HepG2 (cell line): ENCODE data around the gene KIF21B. TPM values are rescaled to one million over a fixed set of nuclear protein-coding genes. Genes with fewer than 3 reads are reported as not detected.

ENCODE experiments used
- ATAC-seq: fragments of 200-7000 bp; cut with Tn5 transposase; 3 replicates; pipeline ENCODE4 v1.9.1; 2020; ENCODE audit warnings: mild to moderate bottlenecking, moderate library complexity
- Bru-seq: library from RNA; stranded (reverse); fragments of 400-500 nt; gene quantifications from one replicate; lab custom pipeline; 2021; lab: Mats Ljungman, UMichigan
- BruChase-seq, 2 experiments: library from RNA; stranded (reverse); fragments of 400-500 nt; gene quantifications; one replicate each; lab custom pipeline; 2021; lab: Mats Ljungman, UMichigan
- BruUV-seq: library from RNA; stranded (reverse); fragments of 400-500 nt; replicated peaks from 2 replicates; lab custom pipeline; 2021; lab: Mats Ljungman, UMichigan
- CTCF ChIA-PET: fragments of 300-600 bp; formaldehyde crosslinking; extraction: SDS; loops from one replicate; lab custom pipeline; 2021; ENCODE audit warnings: low total read pairs, inconsistent platforms, low intra/inter-chr PET ratio; lab: Yijun Ruan, JAX
- POLR2A ChIA-PET: fragments of 350-600 bp; sonication (Branson Sonifier 250); formaldehyde crosslinking; loops from one replicate; lab custom pipeline; 2020; ENCODE audit warnings: antibody characterized with exemption, inconsistent platforms; lab: Yijun Ruan, JAX
- DNase-seq: peaks from one replicate; pipeline ENCODE4 v3.0.0-alpha.2; 2015; ENCODE audit warnings: low spot score
- FAIRE-seq: peaks from 3 replicates; lab custom pipeline; 2011; peaks lifted over from hg19 to GRCh38; lab: Jason Lieb, UNC
- H2AFZ ChIP-seq: one replicate; pipeline ENCODE4 v1.6.1; 2011; ENCODE audit warnings: low read length, inconsistent platforms
- H3K27ac ChIP-seq: fragments of 300-600 bp; 3 replicates; pipeline ENCODE4 v1.8.0; 2011; ENCODE audit warnings: mixed run types, mild to moderate bottlenecking, mixed read lengths, low read length, inconsistent platforms; ENCODE audit not compliant: insufficient read depth; ENCODE audit errors: extremely low read length
- H3K27me3 ChIP-seq, 2 experiments: fragments of 200-600 bp in 1 of 2; 2 replicates in 1 of 2; 3 replicates in 1 of 2; pipeline versions ENCODE4 v1.6.0 to v1.8.0; 2011; ENCODE audit warnings: low read length in 2 of 2, mild to moderate bottlenecking in 2 of 2, moderate library complexity in 2 of 2, inconsistent platforms in 1 of 2; ENCODE audit not compliant: insufficient read depth in 2 of 2, control insufficient read depth in 1 of 2
- H3K36me3 ChIP-seq, 2 experiments: fragments of 200-600 bp in 1 of 2; replicated peaks in 1 of 2; 2 replicates in 1 of 2; 3 replicates in 1 of 2; pipeline versions ENCODE4 v1.5.1 to v1.8.0; 2011; ENCODE audit warnings: low read length in 2 of 2, inconsistent platforms in 1 of 2; ENCODE audit not compliant: insufficient read depth in 2 of 2, control insufficient read depth in 1 of 2
- H3K4me1 ChIP-seq: 2 replicates; pipeline ENCODE4 v1.5.1; 2012; ENCODE audit warnings: low read length, inconsistent platforms; ENCODE audit not compliant: insufficient read depth
- H3K4me2 ChIP-seq: 2 replicates; pipeline ENCODE4 v1.6.0; 2011; ENCODE audit warnings: low read depth, low read length, inconsistent platforms
- H3K4me3 ChIP-seq, 3 experiments: fragments of 200-600 bp in 1 of 3; sonication (generic), shearing (Covaris generic) in 1 of 3; replicated peaks in 1 of 3; 2 replicates each; pipeline ENCODE4 v1.5.1; 2011 to 2016; ENCODE audit warnings: low read length in 3 of 3, inconsistent platforms in 2 of 3, low read depth in 2 of 3, mild to moderate bottlenecking in 2 of 3, control low read depth in 1 of 3, mixed read lengths in 1 of 3; ENCODE audit not compliant: insufficient read depth in 1 of 3
- H3K79me2 ChIP-seq: one replicate; pipeline ENCODE4 v1.6.1; 2011; ENCODE audit warnings: low read length, inconsistent platforms; ENCODE audit not compliant: insufficient read depth
- H3K9ac ChIP-seq: 2 replicates; pipeline ENCODE4 v1.6.0; 2011; ENCODE audit warnings: mild to moderate bottlenecking, low read depth, low read length, inconsistent platforms; ENCODE audit not compliant: insufficient read depth
- H3K9me3 ChIP-seq: 2 replicates; pipeline ENCODE4 v1.5.1; 2012; ENCODE audit warnings: mild to moderate bottlenecking, low read length
- H4K20me1 ChIP-seq: 2 replicates; pipeline ENCODE4 v1.6.0; 2011; ENCODE audit warnings: inconsistent platforms, mild to moderate bottlenecking, low read length, moderate library complexity; ENCODE audit not compliant: insufficient read depth
- AGO1 ChIP-seq: fragments of 200-400 bp; formaldehyde crosslinking; IDR thresholded peaks from 2 replicates; pipeline ENCODE4 v1.6.1; 2017; ENCODE audit warnings: mild to moderate bottlenecking, low read depth, low read length, moderate library complexity; ENCODE audit not compliant: poor library complexity, severe bottlenecking
- EEA1 ChIP-seq: sonication (generic); formaldehyde crosslinking; IDR thresholded peaks from 2 replicates; pipeline ENCODE4 v1.5.1; 2020; ENCODE audit warnings: mild to moderate bottlenecking, missing genetic modification reagents, borderline replicate concordance
- KDM3A ChIP-seq: IDR thresholded peaks from 2 replicates; pipeline ENCODE4 v1.6.1; 2018; ENCODE audit warnings: low read depth, missing compliant biosample characterization
- KIAA2018 ChIP-seq: sonication (generic); formaldehyde crosslinking; IDR thresholded peaks from 2 replicates; pipeline ENCODE4 v1.5.0; 2020; ENCODE audit warnings: mild to moderate bottlenecking, missing genetic modification reagents, borderline replicate concordance
- ZBTB1 ChIP-seq: sonication (generic); formaldehyde crosslinking; IDR thresholded peaks from 2 replicates; pipeline ENCODE4 v1.4.0; 2020; ENCODE audit warnings: missing genetic modification reagents, borderline replicate concordance
- ZNF12 ChIP-seq: sonication (generic); formaldehyde crosslinking; IDR thresholded peaks from 2 replicates; pipeline ENCODE4 v1.5.0; 2020; ENCODE audit warnings: missing genetic modification reagents
- WGBS: methylation state at CpG from one replicate; pipeline ENCODE4 v1.1.6; 2017; ENCODE audit warnings: low lambda C conversion rate; 5-methylcytosine and 5-hydroxymethylcytosine counted together
- in situ Hi-C: cut with HindIII; loops from 2 replicates; pipeline ENCODE4 v1.10.0; 2017; ENCODE audit warnings: low pct_unique_long_range_greater_than_20kb; ENCODE audit not compliant: extremely low pct_ligation_motif_present
- intact Hi-C: fragments of 100-400 bp; cut with micrococcal nuclease; formaldehyde crosslinking; loops from one replicate; pipeline ENCODE4 v1.10.0; 2022; ENCODE audit not compliant: unreplicated experiment
- long read RNA-seq, 2 experiments: library from RNA in 1 of 2; library from polyadenylated mRNA in 1 of 2; stranded (forward) in 1 of 2; unstranded in 1 of 2; transcript quantifications; one replicate each; pipeline ENCODE4 v2.0.0, GENCODE V29; 2019 to 2022
- polyA minus RNA-seq, 3 experiments: library from RNA; depleted of rRNA, polyadenylated mRNA; stranded (reverse); fragments of >200 nt; gene quantifications; 2 replicates each; pipeline ENCODE4 v1.2.3, GENCODE V29; 2011; ENCODE audit warnings: low replicate concordance in 1 of 3
- polyA plus RNA-seq, 8 experiments: library from polyadenylated mRNA; depleted of rRNA in 3 of 8; stranded (reverse) in 7 of 8; unstranded in 1 of 8; fragments of >200 nt; fragmentation: Illumina TruSeq in 4 of 8; extraction: Trizol in 4 of 8; gene quantifications; 2 replicates each; pipeline versions ENCODE4 v1.2.1 to v1.2.3, GENCODE V29; 2011 to 2016; ENCODE audit warnings: low read depth in 4 of 8, missing spikeins in 1 of 8, mixed read lengths in 1 of 8; ENCODE audit not compliant: insufficient read depth in 1 of 8
- total RNA-seq, 5 experiments: library from RNA; depleted of rRNA; stranded (reverse); fragments of >200 nt; fragmentation: Illumina TruSeq; extraction: Trizol; gene quantifications; 2 replicates each; pipeline ENCODE4 v1.2.3, GENCODE V29; 2016; ENCODE audit warnings: low read depth in 1 of 5
- TF ChIP-seq, protein P1 (sequence below): sonication (generic); formaldehyde crosslinking; IDR thresholded peaks from 2 replicates; pipeline ENCODE4 v1.5.0; 2020; ENCODE audit warnings: mild to moderate bottlenecking, missing genetic modification reagents, borderline replicate concordance

The KIF21B gene
- total RNA-seq (2016; rRNA removed; fragmentation: Illumina TruSeq; extraction: Trizol), result 0.13 and 0.20 TPM in 2 replicates
- 0.20 and 0.26 TPM in 2 replicates for total RNA-seq (2016; cell fraction: cytosol; rRNA removed; fragmentation: Illumina TruSeq; extraction: Trizol; ENCODE audit: low read depth)
- total RNA-seq (2016; cell fraction: insoluble cytoplasmic fraction; rRNA removed; fragmentation: Illumina TruSeq; extraction: Trizol), result 0.18 and 0.24 TPM in 2 replicates
- total RNA-seq (2016; cell fraction: membrane; rRNA removed; fragmentation: Illumina TruSeq; extraction: Trizol), result 0.28 and 0.31 TPM in 2 replicates
- 0.19 and 0.22 TPM in 2 replicates for total RNA-seq (2016; cell fraction: nucleus; rRNA removed; fragmentation: Illumina TruSeq; extraction: Trizol)
- polyA plus RNA-seq (2011; rRNA removed), result 0.17 and 0.22 TPM in 2 replicates
- polyA plus RNA-seq (2011; cell fraction: cytosol; rRNA removed), result 0.17 and 0.25 TPM in 2 replicates
- polyA plus RNA-seq (2011; cell fraction: nucleus; rRNA removed), result 0.76 and 0.82 TPM in 2 replicates
- 0.15 and 0.25 TPM in 2 replicates for polyA plus RNA-seq (2012)
- polyA plus RNA-seq (2016; cell fraction: cytosol; fragmentation: Illumina TruSeq; extraction: Trizol; ENCODE audit: low read depth), result 0.27 and 0.36 TPM in 2 replicates
- polyA plus RNA-seq (2016; cell fraction: insoluble cytoplasmic fraction; fragmentation: Illumina TruSeq; extraction: Trizol; ENCODE audit: low read depth), result 0.05 and 0.10 TPM in 2 replicates
- polyA plus RNA-seq (2016; cell fraction: membrane; fragmentation: Illumina TruSeq; extraction: Trizol; ENCODE audit: low read depth), result 0.26 and 0.30 TPM in 2 replicates
- polyA plus RNA-seq (2016; cell fraction: nucleus; fragmentation: Illumina TruSeq; extraction: Trizol; ENCODE audit: insufficient read depth, low read depth), result 0.25 TPM in 2 replicates
- polyA minus RNA-seq (2011; rRNA and poly(A)+ RNA removed; ENCODE audit: low replicate concordance), result 1.0 and 6.8 TPM in 2 replicates
- 0.30 and 0.44 TPM in 2 replicates for polyA minus RNA-seq (2011; cell fraction: cytosol; rRNA and poly(A)+ RNA removed)
- 0.37 and 0.52 TPM in 2 replicates for polyA minus RNA-seq (2011; cell fraction: nucleus; rRNA and poly(A)+ RNA removed)
- percentile 17 among the genes with signal in this experiment for Bru-seq, nascent RNA
- BruChase-seq, experiment 1, labeled RNA remaining after a 6-hour chase, result percentile 22 among the genes with signal in this experiment
- percentile 18 among the genes with signal in this experiment for BruChase-seq, experiment 2, labeled RNA remaining after a 2-hour chase
- long read RNA-seq, experiment 1, result 0 reads
- long read RNA-seq, experiment 2, partial matches to known transcripts, result 0 of 2 reads
- long read RNA-seq, experiment 2, other reads (novel, unspliced or antisense), result 2 of 2 reads

GRCh38 chr1:201023517-201023902, at the start of gene KIF21B:
KIF21B (minus strand) TSS chr1:201023714; CDS start chr1:201023383, 331 bp downstream.
- CTCF ChIA-PET, result no interaction called here
- POLR2A ChIA-PET, result no interaction called here
- peak within 1 kb of the TSS; percentile 40 to 68 (median 55); a peak in 5 of 6 replicates for H3K4me3 ChIP-seq
- ATAC-seq (peak; percentile 86), FAIRE-seq (no peak), DNase-seq (peak; percentile 42)
- H3K27ac ChIP-seq, result no peak within 1 kb of the TSS
- H3K4me1 ChIP-seq, result peaks cover 56% of the 10 kb centered on the region
- H2AFZ ChIP-seq, result no peak within 1 kb of the TSS
- H3K27me3 ChIP-seq, result peaks cover 7 to 39% of the 10 kb centered on the region in 2 experiments; a peak in 4 of 5 replicates
- in situ Hi-C loops, result no loop called here
- H3K36me3 ChIP-seq, result no peaks in the 10 kb centered on the region
- intact Hi-C loops, result loop anchor here (5.0 kb wide), 1 partner anchor 131 kb away; the partner anchor contains the start of gene INAVA
- H3K4me2 ChIP-seq, result peak within 1 kb of the TSS; percentile 78
- no CpG with 5 or more reads among the region's 53 CpGs for WGBS
- no peaks in the 10 kb centered on the region for H3K9me3 ChIP-seq
- no peak within 1 kb of the TSS for H3K9ac ChIP-seq
- no TSS peak for BruUV-seq
- no peaks in the 10 kb centered on the region for H4K20me1 ChIP-seq
- no peaks in the 10 kb centered on the region for H3K79me2 ChIP-seq
- TF ChIP-seq EEA1 (CRISPR knock-in tag), result no peak
- no peak for TF ChIP-seq KIAA2018 (CRISPR knock-in tag)
- no peak for TF ChIP-seq KDM3A (CRISPR knock-in tag)
- TF ChIP-seq, protein P1, sequence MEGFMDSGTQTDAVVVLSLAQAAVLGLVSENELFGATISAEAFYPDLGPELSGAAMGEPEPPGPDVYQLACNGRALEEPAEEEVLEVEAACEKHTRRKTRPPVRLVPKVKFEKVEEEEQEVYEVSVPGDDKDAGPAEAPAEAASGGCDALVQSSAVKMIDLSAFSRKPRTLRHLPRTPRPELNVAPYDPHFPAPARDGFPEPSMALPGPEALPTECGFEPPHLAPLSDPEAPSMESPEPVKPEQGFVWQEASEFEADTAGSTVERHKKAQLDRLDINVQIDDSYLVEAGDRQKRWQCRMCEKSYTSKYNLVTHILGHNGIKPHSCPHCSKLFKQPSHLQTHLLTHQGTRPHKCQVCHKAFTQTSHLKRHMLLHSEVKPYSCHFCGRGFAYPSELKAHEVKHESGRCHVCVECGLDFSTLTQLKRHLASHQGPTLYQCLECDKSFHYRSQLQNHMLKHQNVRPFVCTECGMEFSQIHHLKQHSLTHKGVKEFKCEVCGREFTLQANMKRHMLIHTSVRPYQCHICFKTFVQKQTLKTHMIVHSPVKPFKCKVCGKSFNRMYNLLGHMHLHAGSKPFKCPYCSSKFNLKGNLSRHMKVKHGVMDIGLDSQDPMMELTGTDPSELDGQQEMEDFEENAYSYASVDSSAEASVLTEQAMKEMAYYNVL (CRISPR knock-in tag), result no peak
- TF ChIP-seq ZNF12 (CRISPR knock-in tag), result no peak
- no peak for TF ChIP-seq ZBTB1 (CRISPR knock-in tag)
- no peak for TF ChIP-seq AGO1
